Muscle layer of duodenum (tissue), 2 donors: ENCODE measurements around the gene RHEBL1.

Source experiments
- H3K27ac ChIP-seq: one replicate; pipeline ENCODE4 v1.7.0; 2013; ENCODE audit warnings: mild to moderate bottlenecking, low read length
- H3K27me3 ChIP-seq: one replicate; pipeline ENCODE4 v1.7.0; 2013; ENCODE audit warnings: low read depth, mild to moderate bottlenecking, control low read depth, low read length
- H3K36me3 ChIP-seq, 2 donors: one replicate each; pipeline ENCODE4 v1.7.0; 2013; ENCODE audit warnings: low read length in 2 of 2, control low read depth in 1 of 2, mild to moderate bottlenecking in 1 of 2; ENCODE audit not compliant: insufficient read depth in 2 of 2, control insufficient read depth in 1 of 2
- H3K4me1 ChIP-seq, 2 donors: one replicate each; pipeline ENCODE4 v1.7.0; 2013; ENCODE audit warnings: low read length in 2 of 2, mild to moderate bottlenecking in 2 of 2, control low read depth in 1 of 2, moderate library complexity in 1 of 2; ENCODE audit not compliant: insufficient read depth in 2 of 2, control insufficient read depth in 1 of 2
- H3K4me3 ChIP-seq, 2 donors: one replicate each; pipeline ENCODE4 v1.7.0; 2013; ENCODE audit warnings: low read length in 2 of 2, low read depth in 1 of 2, mild to moderate bottlenecking in 1 of 2
- H3K9me3 ChIP-seq, 2 donors: one replicate each; pipeline ENCODE4 v1.7.0; 2013; ENCODE audit warnings: low read length in 2 of 2, control low read depth in 1 of 2, mild to moderate bottlenecking in 1 of 2; ENCODE audit not compliant: control insufficient read depth in 1 of 2
- donor health status: healthy.

Gene RHEBL1

GRCh38 chr12:49040364-49040855 lies 29.4 kb downstream of the RHEBL1 start:
- Histone ChIP-seq H3K36me3 (peaks cover 69 to 88% of the 10 kb centered on the region in 2 donors), H3K4me3 (no peak overlapping the region), H3K27ac (no peak overlapping the region)

GRCh38 chr12:49039421-49040363 lies 30.1 kb downstream of the RHEBL1 start:
- Histone ChIP-seq H3K27ac (no peak overlapping the region), H3K4me3 (no peak overlapping the region), H3K36me3 (peaks cover 72 to 88% of the 10 kb centered on the region in 2 donors), H3K4me1 (no peaks in the 10 kb centered on the region), H3K9me3 (no peaks in the 10 kb centered on the region), H3K27me3 (no peaks in the 10 kb centered on the region)

More at GRCh38 chr12:49040364-49040855, 29.4 kb downstream of the RHEBL1 start:
- Histone ChIP-seq H3K4me1 (no peaks in the 10 kb centered on the region), H3K27me3 (no peaks in the 10 kb centered on the region), H3K9me3 (no peaks in the 10 kb centered on the region)

DNA sequence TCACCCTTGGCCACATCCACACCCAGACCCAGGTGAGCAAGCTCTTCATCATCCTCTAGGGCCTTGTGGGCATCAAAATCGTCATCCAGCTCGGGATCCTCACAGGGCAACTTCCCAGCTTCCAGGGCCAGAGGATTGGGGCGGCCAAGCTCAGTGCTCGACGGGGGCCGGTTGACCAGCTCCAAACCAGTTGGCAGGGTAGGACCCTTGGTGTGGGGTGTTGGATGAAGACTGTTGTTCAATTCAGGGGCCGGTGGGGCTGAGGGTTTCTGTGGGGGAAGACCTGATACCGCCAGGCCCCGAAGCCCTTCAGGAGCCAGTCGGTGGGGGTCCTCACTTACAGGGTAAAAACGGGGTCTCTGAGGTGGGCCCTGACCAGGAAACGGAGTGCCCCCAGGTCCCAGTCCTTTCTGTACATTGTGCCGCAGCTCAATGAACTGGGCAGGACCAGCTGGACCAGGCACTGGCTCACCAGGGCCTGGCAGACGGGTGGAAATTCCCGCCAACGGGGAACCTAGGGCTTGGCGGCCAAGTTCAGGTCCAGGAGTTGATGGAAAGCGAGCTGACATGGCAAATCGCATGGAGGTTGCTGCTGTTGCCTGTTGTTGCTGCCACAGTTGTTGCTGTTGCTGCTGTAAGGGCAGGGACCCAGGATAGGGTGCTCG lies 31.4 kb downstream of the RHEBL1 start:
- no peaks in the 10 kb centered on the region for H3K27me3 ChIP-seq
- no peaks in the 10 kb centered on the region for H3K9me3 ChIP-seq
- H3K4me3 ChIP-seq = no peak overlapping the region
- peaks cover 0 to 2% of the 10 kb centered on the region in 2 donors for H3K4me1 ChIP-seq
- H3K36me3 ChIP-seq = peaks cover 71 to 87% of the 10 kb centered on the region in 2 donors
- H3K27ac ChIP-seq = no peak overlapping the region

- H3K4me1 ChIP-seq = peaks cover 0 to 7% of the 10 kb centered on the region in 2 donors
Measured at GRCh38 chr12:49037947-49038237, 31.9 kb downstream of the RHEBL1 start.

DNA sequence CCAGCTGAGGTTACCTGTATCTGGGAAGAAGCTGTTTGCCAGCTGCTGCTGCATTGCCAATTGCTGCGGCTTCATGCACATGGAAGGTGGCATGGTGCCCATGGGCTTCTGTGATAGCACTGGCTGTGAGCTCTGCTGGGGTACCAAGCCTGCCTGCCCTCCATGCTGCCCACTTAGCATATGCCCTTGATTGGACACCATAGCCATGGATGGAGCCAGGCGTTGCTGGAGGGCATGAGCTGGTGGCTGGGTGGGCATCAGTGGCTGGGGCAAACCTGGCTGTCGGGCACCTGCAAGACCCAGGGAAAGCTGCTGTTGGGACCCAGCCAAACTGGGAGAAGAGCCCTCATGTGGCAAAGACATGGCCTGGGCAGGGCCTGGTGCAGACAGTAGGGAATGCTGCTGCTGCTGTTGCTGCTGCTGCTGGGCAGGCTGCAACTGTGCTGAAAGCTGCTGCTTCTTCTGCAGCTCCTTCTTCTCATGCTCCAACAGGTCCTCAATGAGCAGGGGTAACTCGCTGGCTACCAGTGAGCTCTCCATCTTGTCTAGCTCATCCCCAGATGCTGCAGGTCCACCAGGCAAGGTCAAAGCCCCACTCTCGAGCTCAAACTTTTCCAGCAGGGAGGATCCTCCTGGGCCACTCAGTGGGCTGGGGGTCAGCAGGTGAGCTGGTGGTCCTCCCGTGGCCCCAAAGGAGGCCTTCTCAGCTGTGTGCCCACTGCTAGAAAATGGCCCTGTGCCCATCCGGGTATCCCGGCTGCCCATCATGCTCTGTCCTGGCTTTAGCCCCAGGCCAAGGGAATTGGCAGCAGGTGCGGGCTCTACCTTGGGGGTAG lies 32.5 kb downstream of the RHEBL1 start:
- H3K27me3 ChIP-seq = no peaks in the 10 kb centered on the region
- peaks cover 0 to 13% of the 10 kb centered on the region in 2 donors for H3K4me1 ChIP-seq
- H3K4me3 ChIP-seq = no peak overlapping the region
- peaks cover 70 to 87% of the 10 kb centered on the region in 2 donors for H3K36me3 ChIP-seq
- no peak overlapping the region for H3K27ac ChIP-seq
- no peaks in the 10 kb centered on the region for H3K9me3 ChIP-seq

More at GRCh38 chr12:49037947-49038237, 31.9 kb downstream of the RHEBL1 start:
- Histone ChIP-seq H3K27me3 (no peaks in the 10 kb centered on the region), H3K9me3 (no peaks in the 10 kb centered on the region), H3K36me3 (peaks cover 71 to 87% of the 10 kb centered on the region in 2 donors), H3K4me3 (no peak overlapping the region), H3K27ac (no peak overlapping the region)

DNA sequence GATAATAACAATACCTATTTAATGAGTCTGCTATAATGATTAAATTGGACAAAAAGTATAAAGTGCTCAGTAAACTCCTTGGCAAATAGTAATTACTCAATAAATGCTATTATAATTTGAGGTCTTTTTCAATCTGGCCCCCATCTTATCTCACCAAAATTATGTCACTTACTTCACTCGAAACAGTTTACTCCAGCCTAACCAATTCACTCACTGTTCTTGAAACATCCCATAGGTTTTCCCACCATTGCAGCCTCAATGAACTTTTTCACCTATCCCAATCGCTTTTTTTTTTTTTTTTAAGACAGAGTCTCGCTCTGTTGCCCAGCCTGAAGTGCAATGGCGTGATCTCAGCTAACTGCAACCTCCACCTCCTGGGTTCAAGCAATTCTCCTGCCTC lies 33.8 kb downstream of the RHEBL1 start:
- no peaks in the 10 kb centered on the region for H3K27me3 ChIP-seq
- no peaks in the 10 kb centered on the region for H3K9me3 ChIP-seq
- peaks cover 72 to 86% of the 10 kb centered on the region in 2 donors for H3K36me3 ChIP-seq
- H3K27ac ChIP-seq = no peak overlapping the region
- H3K4me3 ChIP-seq = no peak overlapping the region
- H3K4me1 ChIP-seq = peaks cover 0 to 17% of the 10 kb centered on the region in 2 donors

DNA sequence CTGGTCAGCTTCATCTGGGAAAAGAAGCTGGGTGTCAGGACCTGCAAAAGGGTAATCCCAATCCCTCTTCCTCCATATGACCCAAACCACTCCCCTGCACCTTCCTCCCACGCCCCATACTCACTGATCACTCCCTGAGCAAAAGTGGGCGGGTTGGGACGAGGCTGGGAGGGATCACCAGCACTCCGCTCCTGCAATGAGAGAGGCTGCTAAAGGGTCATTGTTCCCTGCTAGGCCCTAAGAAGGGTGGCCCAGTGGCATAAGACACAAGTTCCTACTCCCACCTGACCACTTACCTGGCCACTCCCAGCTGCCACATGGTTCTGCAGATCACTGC lies 35.5 kb downstream of the RHEBL1 start:
- Histone ChIP-seq H3K4me1 (peaks cover 0 to 17% of the 10 kb centered on the region in 2 donors), H3K36me3 (peaks cover 78 to 82% of the 10 kb centered on the region in 2 donors), H3K9me3 (no peaks in the 10 kb centered on the region), H3K4me3 (no peak overlapping the region), H3K27ac (no peak overlapping the region), H3K27me3 (no peaks in the 10 kb centered on the region)

DNA sequence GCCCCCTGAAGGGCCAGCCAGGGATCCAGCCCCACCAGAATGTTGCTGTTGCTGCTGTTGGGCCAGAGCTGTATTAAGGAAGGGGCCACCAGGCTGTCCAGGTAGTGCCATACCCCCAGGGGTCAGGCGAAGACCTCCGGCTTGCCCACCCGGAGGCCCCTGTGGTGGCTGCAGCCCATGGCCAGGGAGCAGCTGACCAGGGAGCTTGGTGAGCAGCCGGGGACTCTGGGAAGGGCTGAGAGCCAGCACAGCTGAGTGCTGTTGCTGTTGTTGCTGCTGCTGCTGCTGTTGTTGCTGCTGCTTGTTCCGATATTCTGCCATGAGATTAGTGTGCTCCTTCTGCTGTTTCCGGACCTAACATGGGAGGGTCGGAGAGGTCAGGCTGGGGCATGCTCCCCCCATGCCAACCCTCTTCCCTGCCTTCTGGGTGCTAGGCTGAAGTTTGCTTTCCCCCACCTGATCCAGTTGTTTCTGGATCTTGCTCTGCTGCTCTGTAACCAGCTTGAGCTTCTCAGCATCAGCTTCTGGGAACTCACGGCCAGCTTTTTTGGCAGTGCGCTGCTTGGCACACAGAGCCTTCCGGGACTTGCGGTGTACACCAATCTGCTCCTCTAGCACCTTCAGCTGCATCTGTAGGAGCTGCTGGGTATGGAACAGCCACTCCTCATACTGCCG lies 36.0 kb downstream of the RHEBL1 start:
- Histone ChIP-seq H3K4me1 (peaks cover 0 to 17% of the 10 kb centered on the region in 2 donors), H3K36me3 (peaks cover 78 to 82% of the 10 kb centered on the region in 2 donors), H3K9me3 (no peaks in the 10 kb centered on the region), H3K27me3 (no peaks in the 10 kb centered on the region), H3K4me3 (no peak overlapping the region), H3K27ac (no peak overlapping the region)

GRCh38 chr12:49032679-49033447 lies 36.9 kb downstream of the RHEBL1 start:
- peaks cover 79 to 82% of the 10 kb centered on the region in 2 donors for H3K36me3 ChIP-seq
- H3K27ac ChIP-seq = no peak overlapping the region
- no peak overlapping the region for H3K4me3 ChIP-seq
- H3K9me3 ChIP-seq = no peaks in the 10 kb centered on the region
- H3K27me3 ChIP-seq = no peaks in the 10 kb centered on the region
- H3K4me1 ChIP-seq = peaks cover 0 to 17% of the 10 kb centered on the region in 2 donors

DNA sequence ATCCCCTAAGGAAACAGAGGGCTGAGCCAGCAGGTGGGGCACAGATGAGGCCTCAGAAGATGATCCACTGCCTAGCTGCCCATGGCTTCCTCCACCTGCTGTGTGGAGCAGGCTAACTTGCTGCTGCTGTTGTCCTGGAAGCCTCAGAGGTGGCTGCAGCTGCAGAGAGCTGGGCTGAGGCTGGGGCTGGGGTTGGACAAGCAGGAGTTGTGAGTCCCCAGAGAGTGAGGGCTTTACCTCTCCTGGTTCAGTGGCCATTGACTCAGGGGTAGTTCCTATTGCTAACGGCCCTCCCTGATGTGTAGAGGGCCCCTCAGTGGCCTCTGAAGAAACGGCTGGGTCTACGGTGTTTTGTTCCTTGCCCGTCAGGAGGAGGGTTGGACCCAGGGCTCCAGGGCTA lies 37.5 kb downstream of the RHEBL1 start:
- no peak overlapping the region for H3K27ac ChIP-seq
- H3K27me3 ChIP-seq = no peaks in the 10 kb centered on the region
- H3K4me3 ChIP-seq = no peak overlapping the region
- H3K4me1 ChIP-seq = peaks cover 0 to 17% of the 10 kb centered on the region in 2 donors
- no peaks in the 10 kb centered on the region for H3K9me3 ChIP-seq
- H3K36me3 ChIP-seq = peaks cover 79 to 82% of the 10 kb centered on the region in 2 donors
